GM21529 (cell line): Measurements from ENCODE around the gene CDKN2C.
"Not testable (repeated sequence)": the region's sequence is repeated elsewhere in the genome, so short reads cannot be mapped to it uniquely, and the experiment has no call there.

Source experiments
- ATAC-seq: cut with Tn5 transposase; IDR thresholded peaks from one replicate; pipeline ENCODE4 v1.9.1; 2021; ENCODE audit not compliant: unreplicated experiment

Gene CDKN2C

GRCh38 chr1:50969611-50970508 lies at the start of gene CDKN2C:
TSS of gene CDKN2C (plus strand) at chr1:50970245. CDS start at chr1:50970369, 124 bp downstream.
- peak; percentile 38 for ATAC-seq

- ATAC-seq = no peak
Measured at GRCh38 chr1:50920409-50920808, 49.6 kb upstream of the CDKN2C start.

GRCh38 chr1:50921029-50921428 lies 49.0 kb upstream of the CDKN2C start:
- ATAC-seq = no peak

GRCh38 chr1:50923564-50923963 lies 46.5 kb upstream of the CDKN2C start:
- no peak for ATAC-seq

- no peak for ATAC-seq
Measured at GRCh38 chr1:50929376-50929958, 40.6 kb upstream of the CDKN2C start.

GRCh38 chr1:50930193-50930592 lies 39.9 kb upstream of the CDKN2C start:
- peak; percentile 83 for ATAC-seq

GRCh38 chr1:50930965-50931737 lies 38.9 kb upstream of the CDKN2C start:
- ATAC-seq = no peak

GRCh38 chr1:50932043-50932442 lies 38.0 kb upstream of the CDKN2C start:
- ATAC-seq = not testable (repeated sequence)

- not testable (repeated sequence) for ATAC-seq
Measured at GRCh38 chr1:50933770-50934169, 36.3 kb upstream of the CDKN2C start.

GRCh38 chr1:50934838-50935237 lies 35.2 kb upstream of the CDKN2C start:
- no peak for ATAC-seq

GRCh38 chr1:50935276-50935675 lies 34.8 kb upstream of the CDKN2C start:
- not testable (repeated sequence) for ATAC-seq

- no peak for ATAC-seq
Measured at GRCh38 chr1:50936321-50936720, 33.7 kb upstream of the CDKN2C start.

GRCh38 chr1:50940291-50940690 lies 29.8 kb upstream of the CDKN2C start:
- ATAC-seq = no peak

GRCh38 chr1:50942334-50942733 lies 27.7 kb upstream of the CDKN2C start:
- ATAC-seq = no peak

GRCh38 chr1:50949286-50949982 lies 20.6 kb upstream of the CDKN2C start:
- no peak for ATAC-seq

GRCh38 chr1:50950396-50950795 lies 19.6 kb upstream of the CDKN2C start:
- no peak for ATAC-seq

- not testable (repeated sequence) for ATAC-seq
Measured at GRCh38 chr1:50952566-50952965, 17.5 kb upstream of the CDKN2C start.

GRCh38 chr1:50955116-50955515 lies 14.9 kb upstream of the CDKN2C start:
- ATAC-seq = no peak

GRCh38 chr1:50959303-50959912 lies 10.6 kb upstream of the CDKN2C start:
- no peak for ATAC-seq
